ENCODE data around the gene FAM217B.
A peak's percentile ranks its signal among the peaks of the same experiment; 100 is the strongest.

Gene FAM217B

GRCh38 chr20:59958626-59959025 is 18.4 kb downstream of the FAM217B start:
- H3K27ac ChIP-seq: peak overlapping the region; percentile 99
- TF ChIP-seq CTCF (conservative IDR thresholded peaks at IDR 0.05): no peak

- TF ChIP-seq CTCF (conservative IDR thresholded peaks at IDR 0.05): no peak
- peak overlapping the region; percentile 99 for H3K27ac ChIP-seq
Observed at GRCh38 chr20:59961423-59961822, 21.2 kb downstream of the FAM217B start.

- TF ChIP-seq CTCF (conservative IDR thresholded peaks at IDR 0.05): no peak
- H3K27ac ChIP-seq: peak overlapping the region; percentile 99
Observed at GRCh38 chr20:59962155-59962554, 22.0 kb downstream of the FAM217B start.

- TF ChIP-seq CTCF (conservative IDR thresholded peaks at IDR 0.05): no peak
- no peak overlapping the region for H3K27ac ChIP-seq
Observed at GRCh38 chr20:59966428-59966827, 26.2 kb downstream of the FAM217B start.

- no peak overlapping the region for H3K27ac ChIP-seq
Observed at GRCh38 chr20:59971428-59971827, 31.2 kb downstream of the FAM217B start.

GRCh38 chr20:59972037-59972801 is 32.0 kb downstream of the FAM217B start:
- no peak for TF ChIP-seq CTCF (conservative IDR thresholded peaks at IDR 0.05)
- no peak overlapping the region; the same call in 1 of the 2 replicates for H3K27ac ChIP-seq

More at GRCh38 chr20:59971428-59971827, 31.2 kb downstream of the FAM217B start:
- no peak for TF ChIP-seq CTCF (conservative IDR thresholded peaks at IDR 0.05)

GRCh38 chr20:59976156-59976782 is 36.1 kb downstream of the FAM217B start:
- H3K27ac ChIP-seq: no peak overlapping the region
- no peak for TF ChIP-seq CTCF (conservative IDR thresholded peaks at IDR 0.05)
